ENCODE results near the gene SFXN1.

Gene SFXN1

GRCh38 chr5:175541264-175541663, 62.9 kb downstream of the SFXN1 start:
- DNase-seq (ENCODE audit: low read depth): no peak

- DNase-seq (ENCODE audit: low read depth): no peak
Observed at GRCh38 chr5:175542232-175542965, 64.0 kb downstream of the SFXN1 start.

- no peak for DNase-seq (ENCODE audit: low read depth)
Observed at GRCh38 chr5:175542966-175543235, 64.5 kb downstream of the SFXN1 start.

DNA sequence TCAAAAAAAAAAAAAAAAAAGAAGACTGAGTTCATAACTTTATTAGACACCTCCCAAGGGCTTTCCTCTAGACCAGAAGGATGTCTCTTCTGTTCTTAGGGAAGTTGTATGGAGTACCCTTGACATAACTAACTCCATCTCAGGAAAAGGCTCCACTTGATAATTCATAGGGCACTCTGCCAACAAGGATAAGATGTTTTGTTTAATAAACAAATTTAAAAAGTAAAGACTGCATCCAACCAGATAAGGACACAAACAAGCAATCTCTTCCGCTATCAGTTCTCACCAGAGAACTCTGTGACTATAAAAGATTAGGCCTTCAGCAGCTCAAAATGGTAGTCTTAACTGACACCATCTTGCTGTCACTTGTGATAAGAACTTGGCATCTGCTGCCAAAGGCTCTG, 65.8 kb downstream of the SFXN1 start:
- DNase-seq (ENCODE audit: low read depth): peak; percentile 91

- no peak for DNase-seq (ENCODE audit: low read depth)
Observed at GRCh38 chr5:175544586-175544985, 66.2 kb downstream of the SFXN1 start.

DNA sequence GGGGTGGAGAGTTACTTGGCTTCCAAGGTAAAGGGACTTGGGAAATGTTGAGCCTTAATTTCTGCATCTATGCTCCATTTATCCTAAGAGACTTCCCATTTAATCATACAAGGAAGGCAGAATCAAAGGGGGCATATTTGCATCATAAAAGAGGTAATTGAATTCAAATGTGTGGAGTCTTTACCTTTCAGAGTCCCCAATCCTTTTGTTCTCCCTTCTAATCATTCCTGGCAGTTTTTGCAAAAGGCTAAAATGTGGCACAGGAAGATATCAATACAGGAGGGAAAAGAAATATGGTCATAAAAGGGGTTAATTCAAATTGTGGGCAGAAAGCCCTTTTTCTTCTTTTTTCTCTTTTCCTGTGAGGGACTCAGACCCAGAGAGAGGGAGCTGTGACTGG, 69.5 kb downstream of the SFXN1 start:
- no peak for DNase-seq (ENCODE audit: low read depth)

DNA sequence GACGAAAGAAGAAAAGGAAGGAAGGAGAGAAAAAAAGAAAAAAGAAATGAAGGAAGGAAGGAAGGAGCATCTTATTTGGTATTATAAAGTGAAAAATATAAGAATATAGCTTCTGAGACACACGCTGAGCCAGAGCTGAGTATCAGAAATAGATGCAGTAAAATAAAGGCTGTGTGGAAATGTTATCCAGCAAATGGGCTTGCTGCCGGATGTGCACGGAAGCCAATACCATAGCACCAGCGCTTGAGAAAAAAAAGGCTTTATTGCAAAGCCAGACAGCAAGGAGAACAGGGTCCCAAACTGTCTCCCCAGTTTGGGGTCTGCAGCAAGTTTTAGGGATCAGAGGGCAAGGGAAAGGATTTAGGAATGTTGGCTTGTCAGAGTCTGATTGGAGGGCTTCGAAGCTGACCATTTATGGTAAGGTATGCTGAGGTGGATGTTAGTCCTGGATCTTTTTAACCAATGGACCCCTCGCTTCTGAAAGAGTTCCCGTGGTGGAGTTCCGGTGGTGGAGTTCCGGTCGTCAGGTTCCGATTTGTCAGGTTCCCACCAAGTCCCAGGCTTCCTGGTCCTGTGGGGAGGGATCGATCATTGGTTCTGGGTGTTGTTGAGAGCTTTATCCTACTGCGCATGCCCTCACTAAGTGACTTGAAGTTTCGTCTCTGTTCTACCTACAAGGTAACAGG, 70.4 kb downstream of the SFXN1 start:
- no peak for DNase-seq (ENCODE audit: low read depth)

DNA sequence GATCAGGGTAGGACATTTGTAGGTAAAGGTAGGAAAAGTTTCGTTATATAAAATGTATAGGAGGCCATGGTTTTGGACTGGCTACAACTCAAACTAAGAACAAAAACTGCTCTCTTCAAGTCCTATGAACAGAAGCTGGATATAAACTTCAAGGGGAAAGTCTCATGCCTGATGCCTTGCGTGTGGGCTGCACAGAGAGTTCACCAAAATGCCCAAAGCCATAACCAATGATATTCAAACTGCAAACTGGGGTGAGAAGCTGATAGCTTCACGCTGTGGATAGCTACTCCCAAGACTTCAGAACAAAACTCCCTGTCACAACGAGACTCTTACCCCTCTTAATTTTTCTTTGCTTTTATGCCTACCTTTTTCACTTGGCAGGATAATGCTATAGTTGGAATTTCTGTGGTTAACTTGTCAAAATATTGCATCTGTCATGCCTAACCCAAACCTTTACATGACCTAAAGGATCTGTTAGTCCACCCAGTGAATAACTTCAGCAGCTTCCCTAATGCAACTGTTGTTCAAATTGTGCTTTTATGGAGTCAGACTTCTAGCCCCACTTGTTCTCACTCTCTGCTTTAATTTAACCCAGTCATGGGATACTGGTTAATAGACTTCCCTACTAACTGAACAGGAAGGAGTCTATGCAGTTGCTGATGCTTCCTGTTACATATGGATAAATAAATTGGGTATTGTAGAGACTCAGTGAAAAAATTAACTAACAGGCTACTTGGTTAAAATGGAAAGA, 71.9 kb downstream of the SFXN1 start:
- no peak for DNase-seq (ENCODE audit: low read depth)

DNA sequence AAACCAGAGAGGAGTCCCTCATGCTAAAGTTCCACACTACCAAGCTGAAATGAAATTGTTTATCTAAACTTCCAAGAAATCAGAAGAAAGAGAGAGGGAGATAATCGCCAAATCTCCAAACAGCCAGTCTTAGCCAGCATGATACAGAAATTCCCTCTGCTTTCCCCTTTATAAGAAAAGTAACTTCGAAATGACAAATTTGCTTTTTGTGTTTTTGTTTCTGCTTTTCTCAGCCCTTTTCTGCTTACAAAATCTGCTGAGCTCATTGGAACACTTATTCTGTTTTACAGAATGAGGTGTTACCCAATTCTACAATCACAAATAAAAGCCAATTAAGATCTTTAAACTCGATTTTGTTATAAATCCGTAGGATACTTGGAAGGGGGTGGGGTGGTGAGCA, 72.9 kb downstream of the SFXN1 start:
- DNase-seq (ENCODE audit: low read depth): no peak

DNA sequence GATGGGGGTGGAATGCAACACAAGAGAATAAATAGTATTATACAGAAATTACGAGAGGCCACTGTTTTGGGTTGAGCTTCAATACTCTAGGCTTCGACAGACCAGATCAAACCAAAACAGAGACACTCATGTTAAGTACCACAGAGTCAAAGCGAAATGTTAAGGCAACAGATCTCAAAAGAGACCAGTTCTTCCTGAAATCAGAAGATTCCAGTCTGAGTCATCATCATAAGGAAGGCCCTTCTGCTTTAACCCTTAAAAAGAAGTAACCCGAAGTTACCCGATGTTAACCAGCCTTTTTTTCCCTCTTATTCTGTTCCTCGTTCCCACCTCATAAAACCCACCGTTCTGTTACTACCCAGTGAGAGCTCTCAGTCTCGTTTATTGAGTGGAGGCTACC, 75.9 kb downstream of the SFXN1 start:
- DNase-seq (ENCODE audit: low read depth): no peak

DNA sequence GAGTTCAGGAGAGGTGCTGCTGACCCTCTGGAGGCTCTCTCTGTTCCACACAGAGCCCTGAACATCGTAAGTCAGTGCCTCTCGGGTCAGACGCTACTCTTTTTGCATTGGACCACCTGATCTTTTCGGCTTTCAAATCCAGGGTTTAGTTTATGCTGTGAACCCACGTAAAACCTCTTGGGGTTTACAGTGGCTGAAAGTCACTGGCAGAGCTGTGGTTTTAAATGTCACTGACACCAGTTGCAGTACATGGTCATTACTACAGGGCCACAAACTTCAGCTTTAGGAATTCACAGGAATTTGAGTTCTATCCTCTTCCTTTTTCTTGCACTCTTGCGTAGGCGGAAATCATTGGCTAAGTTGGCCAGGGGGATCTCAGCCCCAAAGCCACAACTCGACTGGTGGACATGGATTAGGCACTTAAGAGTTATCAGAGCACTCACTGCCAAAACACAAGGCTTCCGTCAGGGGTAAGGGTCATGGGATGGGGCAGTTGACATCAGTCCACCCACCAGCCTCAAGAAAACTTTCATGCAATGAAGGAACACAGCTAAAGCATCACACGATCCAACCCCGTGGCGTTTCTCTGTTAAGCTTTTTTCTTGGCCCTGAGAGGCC, 76.9 kb downstream of the SFXN1 start:
- DNase-seq (ENCODE audit: low read depth): peak; percentile 59

DNA sequence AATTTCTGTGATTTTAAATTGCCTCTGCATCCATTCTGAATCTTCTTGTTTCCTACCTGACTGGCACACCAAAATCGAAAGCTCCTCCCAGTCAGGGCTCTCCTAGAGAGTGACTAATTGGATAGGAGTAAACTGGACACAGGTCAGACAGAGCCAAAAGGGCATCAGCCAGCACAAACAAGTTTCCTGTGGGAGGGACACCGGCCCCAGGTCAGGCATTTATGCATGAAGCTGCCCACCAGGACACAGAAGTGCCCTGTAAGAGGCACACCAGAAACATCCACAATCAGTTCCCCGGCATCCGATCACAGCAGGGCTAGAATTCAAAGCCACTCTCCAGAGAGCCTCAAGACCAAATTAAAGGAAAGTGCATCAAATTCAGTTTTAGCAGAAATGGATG, 78.4 kb downstream of the SFXN1 start:
- no peak for DNase-seq (ENCODE audit: low read depth)

DNA sequence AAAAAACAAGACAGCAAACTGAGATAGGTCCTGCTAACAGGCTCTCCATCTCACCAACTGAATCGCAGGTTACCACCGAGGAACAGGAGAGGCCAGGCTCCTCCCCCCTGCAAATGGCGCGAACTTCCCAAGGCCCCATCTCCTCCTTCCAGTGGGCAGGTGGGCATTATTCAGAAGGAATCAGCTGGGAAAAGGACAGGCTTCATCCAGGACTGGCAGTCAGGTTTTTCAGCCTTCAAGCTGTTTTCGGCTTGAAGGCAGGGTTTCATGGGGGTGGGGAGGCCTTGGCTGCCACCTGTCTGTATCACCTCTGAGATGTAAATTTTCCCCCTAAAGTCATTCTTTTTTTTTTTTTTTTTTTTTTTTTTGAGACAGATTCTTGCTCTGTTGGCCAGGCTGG, 79.4 kb downstream of the SFXN1 start:
- no peak for DNase-seq (ENCODE audit: low read depth)

DNA sequence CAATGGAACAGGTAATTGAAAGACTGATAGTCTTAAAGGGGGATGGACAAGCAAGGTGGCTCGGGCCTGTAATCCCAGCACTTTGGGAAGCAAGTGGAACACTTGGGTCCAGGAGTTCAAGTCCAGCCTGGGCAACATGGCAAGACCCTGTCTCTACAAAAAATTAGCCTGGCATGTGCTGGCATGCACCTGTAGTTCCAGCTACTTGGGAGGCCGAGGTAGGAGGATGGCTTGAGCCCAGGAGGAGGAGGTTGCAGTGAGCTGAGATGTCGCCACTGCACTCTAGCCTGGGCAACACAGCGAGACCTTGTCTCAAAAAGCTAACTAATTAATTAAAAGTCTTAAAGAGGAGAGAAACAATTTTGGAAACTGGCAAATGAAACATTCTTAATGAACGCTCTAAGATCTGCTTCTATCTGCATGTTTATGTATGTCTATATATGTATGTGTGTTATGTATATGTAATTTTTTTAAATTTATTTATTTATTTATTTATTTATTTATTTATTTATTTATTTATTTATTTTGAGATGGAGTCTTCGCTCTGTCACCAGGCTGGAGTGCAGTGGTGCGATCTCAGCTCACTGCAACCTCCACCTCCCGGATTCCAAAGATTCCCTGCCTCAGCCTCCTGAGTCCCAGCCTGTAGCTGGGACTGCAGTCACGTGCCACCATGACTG, 80.6 kb downstream of the SFXN1 start:
- DNase-seq (ENCODE audit: low read depth): no peak

DNA sequence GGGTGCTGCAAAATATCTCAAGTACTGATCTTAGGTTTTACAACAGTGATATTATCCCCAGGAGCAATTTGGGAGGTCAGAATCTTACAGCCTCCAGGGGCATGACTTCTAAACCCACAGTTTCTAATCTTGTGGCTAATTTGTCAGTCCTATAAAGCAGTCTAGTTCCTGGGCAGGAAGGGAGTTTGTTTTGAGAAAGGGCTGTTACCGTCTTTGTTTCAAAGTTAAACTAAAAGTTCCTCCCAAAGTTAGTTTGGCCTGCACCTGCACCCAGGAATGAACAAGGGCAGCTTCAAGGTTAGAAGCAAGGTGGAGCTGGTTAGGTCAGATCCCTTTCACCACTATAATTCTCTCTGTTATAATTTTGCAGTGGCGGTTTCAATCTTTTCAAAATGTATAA, 81.7 kb downstream of the SFXN1 start:
- no peak for DNase-seq (ENCODE audit: low read depth)

GRCh38 chr5:175561085-175561484, 82.7 kb downstream of the SFXN1 start:
- DNase-seq (ENCODE audit: low read depth): no peak

DNA sequence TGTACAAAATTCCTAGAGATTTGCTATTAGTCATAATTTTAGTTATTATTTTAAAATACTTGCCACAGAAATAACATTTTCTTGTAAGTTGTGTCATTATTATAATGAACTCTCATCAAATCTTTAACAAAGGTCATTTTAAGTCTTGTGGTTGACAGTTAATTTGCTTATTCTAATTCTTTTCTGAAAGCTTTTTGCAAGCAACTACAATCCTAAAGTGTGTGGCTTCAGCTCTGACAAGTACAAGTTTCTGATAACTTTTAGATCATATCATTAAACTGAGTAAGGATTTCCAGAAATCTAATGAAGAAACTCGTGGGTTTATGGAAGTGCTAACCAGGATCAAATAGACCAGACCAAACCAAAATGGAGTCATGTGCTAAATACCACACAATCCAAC, 86.4 kb downstream of the SFXN1 start:
- no peak for DNase-seq (ENCODE audit: low read depth)

DNA sequence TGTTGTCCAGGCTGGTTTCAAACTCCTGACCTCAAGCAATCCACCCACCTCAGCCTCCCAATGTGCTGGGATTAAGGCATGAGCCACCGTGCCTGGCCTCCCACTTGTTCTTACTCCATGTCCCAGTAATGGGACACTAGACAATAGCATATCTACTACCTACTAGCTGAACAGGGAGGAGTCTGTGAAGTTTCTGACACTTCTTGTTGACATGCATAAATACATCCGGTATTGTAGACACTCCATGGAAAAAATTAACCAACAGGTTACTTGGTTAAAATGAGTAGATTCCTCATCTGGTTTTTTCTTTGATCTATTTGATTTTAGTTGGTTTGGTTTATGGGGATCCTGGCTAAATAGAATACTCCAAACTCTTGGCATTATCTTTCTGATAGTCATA, 88.3 kb downstream of the SFXN1 start:
- no peak for DNase-seq (ENCODE audit: low read depth)

GRCh38 chr5:175567954-175568353, 89.6 kb downstream of the SFXN1 start:
- no peak for DNase-seq (ENCODE audit: low read depth)

GRCh38 chr5:175569701-175570100, 91.3 kb downstream of the SFXN1 start:
- DNase-seq (ENCODE audit: low read depth): no peak

- DNase-seq (ENCODE audit: low read depth): no peak
Observed at GRCh38 chr5:175572886-175573285, 94.5 kb downstream of the SFXN1 start.

- DNase-seq (ENCODE audit: low read depth): no peak
Observed at GRCh38 chr5:175573493-175574269, 95.3 kb downstream of the SFXN1 start.
